SU-DHL-6 (cell line): Measurements from ENCODE around the gene TDRD1.

ENCODE experiments used
- H2AFZ ChIP-seq: fragments of 200-600 bp; sonication (generic); 2 replicates; pipeline ENCODE4 v1.6.1; 2014; ENCODE audit warnings: low read depth, mild to moderate bottlenecking, moderate library complexity, mixed read lengths, antibody characterized with exemption, low read length; ENCODE audit not compliant: severe bottlenecking
- H3F3A ChIP-seq: fragments of 200-600 bp; shearing (Covaris generic); 2 replicates; pipeline ENCODE4 v1.6.0; 2016; ENCODE audit warnings: antibody characterized with exemption, mild to moderate bottlenecking; ENCODE audit not compliant: insufficient read depth
- H3K27ac ChIP-seq: fragments of 200-600 bp; sonication (generic); 2 replicates; pipeline ENCODE4 v1.5.1; 2016; ENCODE audit warnings: low read depth, mild to moderate bottlenecking, low read length, moderate library complexity, mixed read lengths
- H3K27me3 ChIP-seq: fragments of 200-600 bp; sonication (generic), shearing (Covaris generic); 2 replicates; pipeline ENCODE4 v1.6.0; 2014; ENCODE audit warnings: mild to moderate bottlenecking, low read length
- H3K36me3 ChIP-seq: fragments of 200-600 bp; sonication (generic); 2 replicates; pipeline ENCODE4 v1.6.1; 2014; ENCODE audit warnings: mild to moderate bottlenecking, low read length, mixed read lengths
- H3K4me2 ChIP-seq: fragments of 300-600, 200-600 bp; shearing (Covaris generic), sonication (generic); 2 replicates; pipeline ENCODE4 v1.6.0; 2014; ENCODE audit warnings: low read length, low read depth, mild to moderate bottlenecking; ENCODE audit not compliant: poor library complexity, severe bottlenecking
- H3K4me3 ChIP-seq: fragments of 200-600 bp; sonication (generic); 2 replicates; pipeline ENCODE4 v1.5.1; 2014; ENCODE audit warnings: antibody characterized with exemption, low read length, mild to moderate bottlenecking, mixed read lengths; ENCODE audit not compliant: insufficient read depth, poor library complexity, severe bottlenecking
- H3K79me2 ChIP-seq: fragments of 200-600 bp; sonication (generic); 2 replicates; pipeline ENCODE4 v1.6.1; 2014; ENCODE audit warnings: mild to moderate bottlenecking, low read length, moderate library complexity; ENCODE audit not compliant: insufficient read depth
- H3K9ac ChIP-seq: fragments of 200-600 bp; sonication (generic); 2 replicates; pipeline ENCODE4 v1.7.0; 2014; ENCODE audit warnings: mild to moderate bottlenecking, low read length
- H3K9me2 ChIP-seq: fragments of 200-600 bp; sonication (generic); replicated peaks from 2 replicates; pipeline ENCODE4 v1.6.1; 2014; ENCODE audit warnings: low read length; ENCODE audit not compliant: insufficient read depth
- H3K9me3 ChIP-seq: fragments of 200-600 bp; sonication (generic); 2 replicates; pipeline ENCODE4 v1.6.1; 2014; ENCODE audit warnings: low read length, mixed read lengths; ENCODE audit not compliant: insufficient read depth
- H4K20me1 ChIP-seq: fragments of 200-600 bp; sonication (generic); 2 replicates; pipeline ENCODE4 v1.6.1; 2014; ENCODE audit warnings: low read depth, mild to moderate bottlenecking, antibody characterized with exemption, low read length, moderate library complexity, mixed read lengths
- EZH2phosphoT487 ChIP-seq: fragments of 200-600 bp; sonication (generic), shearing (Covaris generic); conservative IDR thresholded peaks from 2 replicates; pipeline ENCODE4 v1.6.1; 2018; ENCODE audit warnings: mild to moderate bottlenecking, antibody characterized with exemption, low read length, moderate library complexity, mixed read lengths
- TF ChIP-seq, protein P1 (sequence below): fragments of 200-600 bp; sonication (generic); IDR thresholded peaks from one replicate; pipeline ENCODE4 v1.5.1; 2017; ENCODE audit warnings: antibody characterized with exemption, mild to moderate bottlenecking, low read length, moderate library complexity; ENCODE audit not compliant: insufficient read depth, poor library complexity, severe bottlenecking

Gene TDRD1

GRCh38 chr10:114276671-114277070, 97.5 kb downstream of the TDRD1 start:
- Histone ChIP-seq H3K36me3 (no peaks in the 10 kb centered on the region), H3K9me3 (no peaks in the 10 kb centered on the region), H3K9me2 (no peaks in the 10 kb centered on the region), H4K20me1 (no peaks in the 10 kb centered on the region), H3K27ac (no peak overlapping the region), H3K27me3 (no peaks in the 10 kb centered on the region), H3K79me2 (no peaks in the 10 kb centered on the region), H3K9ac (no peak overlapping the region), H3K4me2 (no peak overlapping the region), H3K4me3 (no peak overlapping the region), H2AFZ (no peak overlapping the region), H3F3A (no peaks in the 10 kb centered on the region)
- no peak for TF ChIP-seq EZH2phosphoT487
- TF ChIP-seq, protein P1, sequence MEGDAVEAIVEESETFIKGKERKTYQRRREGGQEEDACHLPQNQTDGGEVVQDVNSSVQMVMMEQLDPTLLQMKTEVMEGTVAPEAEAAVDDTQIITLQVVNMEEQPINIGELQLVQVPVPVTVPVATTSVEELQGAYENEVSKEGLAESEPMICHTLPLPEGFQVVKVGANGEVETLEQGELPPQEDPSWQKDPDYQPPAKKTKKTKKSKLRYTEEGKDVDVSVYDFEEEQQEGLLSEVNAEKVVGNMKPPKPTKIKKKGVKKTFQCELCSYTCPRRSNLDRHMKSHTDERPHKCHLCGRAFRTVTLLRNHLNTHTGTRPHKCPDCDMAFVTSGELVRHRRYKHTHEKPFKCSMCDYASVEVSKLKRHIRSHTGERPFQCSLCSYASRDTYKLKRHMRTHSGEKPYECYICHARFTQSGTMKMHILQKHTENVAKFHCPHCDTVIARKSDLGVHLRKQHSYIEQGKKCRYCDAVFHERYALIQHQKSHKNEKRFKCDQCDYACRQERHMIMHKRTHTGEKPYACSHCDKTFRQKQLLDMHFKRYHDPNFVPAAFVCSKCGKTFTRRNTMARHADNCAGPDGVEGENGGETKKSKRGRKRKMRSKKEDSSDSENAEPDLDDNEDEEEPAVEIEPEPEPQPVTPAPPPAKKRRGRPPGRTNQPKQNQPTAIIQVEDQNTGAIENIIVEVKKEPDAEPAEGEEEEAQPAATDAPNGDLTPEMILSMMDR, result no peak

DNA sequence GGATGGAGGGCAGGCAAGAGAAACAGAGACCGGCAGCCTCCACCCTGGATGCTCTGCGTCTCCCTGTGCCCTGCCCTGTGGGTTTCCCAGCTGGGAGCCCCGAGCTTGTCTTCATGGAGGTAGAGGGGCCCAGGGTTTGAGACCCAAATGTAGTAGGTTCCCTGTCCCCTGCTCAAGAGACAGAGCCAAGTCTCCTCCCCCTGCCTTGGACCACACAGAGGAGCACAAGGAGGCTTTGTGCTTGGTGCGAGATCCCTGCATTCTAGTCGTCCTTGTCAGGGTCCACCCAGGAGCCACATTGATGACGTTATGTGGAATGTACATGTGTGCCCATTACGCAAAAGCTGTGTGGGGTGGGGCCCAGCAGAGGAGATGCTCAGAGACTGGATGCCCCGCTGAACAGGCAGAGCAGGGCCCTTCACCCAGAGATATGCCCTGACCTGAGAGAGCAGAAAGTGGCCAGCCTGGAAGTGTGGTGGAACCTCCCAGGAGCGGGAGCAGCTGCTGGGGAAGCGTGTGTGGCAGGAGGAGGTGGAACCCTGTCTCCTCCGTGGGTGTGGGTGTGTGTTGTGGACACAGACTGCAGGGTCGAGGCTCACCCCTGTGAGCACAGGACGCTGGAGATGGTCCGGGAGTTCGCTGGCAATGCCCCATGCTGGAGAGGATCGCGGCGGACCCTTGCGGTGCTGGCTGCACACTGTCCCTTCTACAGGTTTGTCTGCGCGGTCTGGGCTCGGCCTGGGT, 99.2 kb downstream of the TDRD1 start:
- no peak overlapping the region for H3K9ac ChIP-seq
- no peaks in the 10 kb centered on the region for H3K27me3 ChIP-seq
- no peaks in the 10 kb centered on the region for H3K79me2 ChIP-seq
- no peaks in the 10 kb centered on the region for H3F3A ChIP-seq
- H3K4me3 ChIP-seq, result no peak overlapping the region
- no peaks in the 10 kb centered on the region for H3K36me3 ChIP-seq
- H3K9me2 ChIP-seq, result no peaks in the 10 kb centered on the region
- no peak overlapping the region for H2AFZ ChIP-seq
- no peak overlapping the region for H3K27ac ChIP-seq
- H3K4me2 ChIP-seq, result no peak overlapping the region
- no peak for TF ChIP-seq EZH2phosphoT487
- TF ChIP-seq, protein P1, result no peak
- no peaks in the 10 kb centered on the region for H4K20me1 ChIP-seq
- no peaks in the 10 kb centered on the region for H3K9me3 ChIP-seq

DNA sequence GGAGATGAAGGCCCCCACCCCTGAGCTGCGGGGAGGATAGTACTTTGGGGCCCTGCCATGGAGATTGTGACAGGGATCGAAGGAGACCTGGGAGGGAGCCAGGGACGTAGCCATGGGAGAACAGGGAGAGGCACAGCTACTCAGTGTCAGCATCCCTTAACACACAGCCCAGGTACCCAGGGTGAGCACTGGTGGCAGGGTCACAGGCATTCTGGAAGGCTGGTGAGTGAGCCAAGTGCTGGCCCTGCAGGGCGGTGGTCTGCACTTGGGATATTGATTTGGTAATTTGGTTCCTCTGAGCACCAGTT, 99.7 kb downstream of the TDRD1 start:
- no peaks in the 10 kb centered on the region for H4K20me1 ChIP-seq
- no peaks in the 10 kb centered on the region for H3K36me3 ChIP-seq
- no peak overlapping the region for H2AFZ ChIP-seq
- H3K79me2 ChIP-seq, result no peaks in the 10 kb centered on the region
- H3K4me2 ChIP-seq, result no peak overlapping the region
- no peak overlapping the region for H3K9ac ChIP-seq
- H3K4me3 ChIP-seq, result no peak overlapping the region
- H3K27ac ChIP-seq, result no peak overlapping the region
- no peak for TF ChIP-seq EZH2phosphoT487
- TF ChIP-seq, protein P1, result no peak
- H3K27me3 ChIP-seq, result no peaks in the 10 kb centered on the region
- H3K9me2 ChIP-seq, result no peaks in the 10 kb centered on the region
- no peaks in the 10 kb centered on the region for H3F3A ChIP-seq
- H3K9me3 ChIP-seq, result no peaks in the 10 kb centered on the region
